Endothelial cell of umbilical vein (primary cell): ENCODE measurements around the gene GRM4. TPM values are rescaled to one million over a fixed set of nuclear protein-coding genes. Genes with fewer than 3 reads are reported as not detected.

Experiments
- BruUV-seq: library from RNA; stranded (reverse); fragments of 400-500 nt; replicated peaks from 2 replicates; lab custom pipeline; 2021; lab: Mats Ljungman, UMichigan
- CTCF ChIA-PET: fragments of 300-600, 350-600 bp; sonication (Branson Sonifier 250); formaldehyde crosslinking; loops from one replicate; lab custom pipeline; 2021; ENCODE audit warnings: antibody characterized with exemption, inconsistent platforms; lab: Charles Lee
- POLR2A ChIA-PET: fragments of 300-600, 350-600 bp; sonication (Branson Sonifier 250); formaldehyde crosslinking; loops from one replicate; lab custom pipeline; 2021; ENCODE audit warnings: antibody characterized with exemption, inconsistent platforms; lab: Charles Lee
- DNase-seq: peaks from one replicate; pipeline ENCODE4 v3.0.0-alpha.2; 2011; ENCODE audit warnings: low read depth, low spot score
- FAIRE-seq: peaks from 2 replicates; lab custom pipeline; 2011; peaks lifted over from hg19 to GRCh38; lab: Jason Lieb, UNC
- H2AFZ ChIP-seq: 2 replicates; pipeline ENCODE4 v1.6.0; 2012; ENCODE audit warnings: low read depth, low read length, control low read depth, inconsistent platforms
- H3K27ac ChIP-seq: 2 replicates; pipeline ENCODE4 v1.5.1; 2011; ENCODE audit warnings: low read depth, mild to moderate bottlenecking, control low read depth, low read length, moderate library complexity; ENCODE audit not compliant: insufficient read depth
- H3K27me3 ChIP-seq, 2 experiments: 2 replicates each; pipeline versions ENCODE4 v1.6.0 to v1.6.1; 2011; ENCODE audit warnings: low read length in 2 of 2, mixed read lengths in 1 of 2; ENCODE audit not compliant: control insufficient read depth in 2 of 2, insufficient read depth in 2 of 2
- H3K36me3 ChIP-seq, 2 experiments: 2 replicates in 1 of 2; 3 replicates in 1 of 2; pipeline ENCODE4 v1.5.1; 2011; ENCODE audit warnings: low read length in 2 of 2, mild to moderate bottlenecking in 1 of 2, moderate library complexity in 1 of 2; ENCODE audit not compliant: control insufficient read depth in 2 of 2, insufficient read depth in 2 of 2; ENCODE audit errors: extremely low read depth in 1 of 2
- H3K4me1 ChIP-seq: 3 replicates; pipeline ENCODE4 v1.5.1; 2011; ENCODE audit warnings: mild to moderate bottlenecking, low read length; ENCODE audit not compliant: control insufficient read depth, insufficient read depth; ENCODE audit errors: extremely low read depth
- H3K4me2 ChIP-seq: 2 replicates; pipeline ENCODE4 v1.6.1; 2011; ENCODE audit warnings: low read length, control low read depth, mixed read lengths; ENCODE audit not compliant: insufficient read depth
- H3K4me3 ChIP-seq, 3 experiments: fragments of 200-600 bp in 1 of 3; sonication (generic), shearing (Covaris generic) in 1 of 3; replicated peaks in 1 of 3; 2 replicates each; pipeline ENCODE4 v1.5.1; 2011 to 2016; ENCODE audit warnings: control low read depth in 3 of 3, low read length in 3 of 3, mild to moderate bottlenecking in 2 of 3, inconsistent platforms in 1 of 3, low read depth in 1 of 3, moderate library complexity in 1 of 3; ENCODE audit not compliant: insufficient read depth in 1 of 3
- H3K79me2 ChIP-seq: 2 replicates; pipeline ENCODE4 v1.6.0; 2012; ENCODE audit warnings: low read length, inconsistent platforms; ENCODE audit not compliant: control insufficient read depth, insufficient read depth
- H3K9ac ChIP-seq: replicated peaks from 2 replicates; pipeline ENCODE3; 2011; ENCODE audit warnings: low read length, control low read depth; ENCODE audit not compliant: insufficient read depth; ENCODE audit errors: extremely low read depth
- H3K9me1 ChIP-seq: replicated peaks from 3 replicates; pipeline ENCODE4 v1.6.0; 2011; ENCODE audit warnings: mild to moderate bottlenecking, low read length; ENCODE audit not compliant: control insufficient read depth, insufficient read depth; ENCODE audit errors: extremely low read depth
- H3K9me3 ChIP-seq: replicated peaks from 2 replicates; pipeline ENCODE4 v1.5.1; 2012; ENCODE audit warnings: low read length, inconsistent platforms; ENCODE audit not compliant: control insufficient read depth, insufficient read depth
- H4K20me1 ChIP-seq: replicated peaks from 2 replicates; pipeline ENCODE3; 2011; ENCODE audit warnings: mild to moderate bottlenecking, low read length; ENCODE audit not compliant: control insufficient read depth, insufficient read depth; ENCODE audit errors: extremely low read depth
- EZH2 ChIP-seq: IDR thresholded peaks from 2 replicates; pipeline ENCODE4 v1.6.1; 2012; ENCODE audit warnings: borderline replicate concordance, low read depth, mild to moderate bottlenecking, moderate library complexity, low read length, inconsistent platforms; ENCODE audit not compliant: severe bottlenecking
- FOS ChIP-seq: IDR thresholded peaks from 2 replicates; pipeline ENCODE4 v1.6.1; 2011; ENCODE audit warnings: mild to moderate bottlenecking, low read length, moderate library complexity, borderline replicate concordance; ENCODE audit not compliant: insufficient read depth
- GATA2 ChIP-seq: IDR thresholded peaks from 2 replicates; pipeline ENCODE4 v1.7.0; 2011; ENCODE audit warnings: low read depth, mild to moderate bottlenecking, moderate library complexity, mixed read lengths, low read length; ENCODE audit not compliant: insufficient read length, insufficient read depth
- JUN ChIP-seq: IDR thresholded peaks from 2 replicates; pipeline ENCODE4 v1.6.1; 2011; ENCODE audit warnings: borderline replicate concordance, low read depth; ENCODE audit not compliant: insufficient read length, insufficient read depth
- MYC ChIP-seq: IDR thresholded peaks from one replicate; pipeline ENCODE4 v1.6.1; 2011; ENCODE audit warnings: mild to moderate bottlenecking, low read depth, low read length
- POLR2A ChIP-seq: IDR thresholded peaks from 2 replicates; pipeline ENCODE4 v1.6.1; 2012; ENCODE audit warnings: low read depth, mild to moderate bottlenecking, control low read depth, low read length
- POLR2AphosphoS5 ChIP-seq: IDR thresholded peaks from 2 replicates; pipeline ENCODE4 v1.6.1; 2012; ENCODE audit warnings: low read depth, mild to moderate bottlenecking, control low read depth, low read length, moderate library complexity; ENCODE audit not compliant: insufficient read depth
- dilution Hi-C: fragments of 300-500 bp; cut with MboI; formaldehyde crosslinking; loops from one replicate; pipeline ENCODE4 v1.15.0; 2019; ENCODE audit warnings: low sequenced_read_pairs; ENCODE audit not compliant: extremely low pct_ligation_motif_present
- intact Hi-C: fragments of 100-400 bp; cut with micrococcal nuclease; formaldehyde crosslinking; loops from one replicate; pipeline ENCODE4 v1.10.0; 2022
- polyA plus RNA-seq, 4 experiments: library from polyadenylated mRNA; depleted of rRNA in 3 of 4; stranded (reverse) in 3 of 4; unstranded in 1 of 4; fragments of >200 nt; gene quantifications; 2 replicates each; pipeline versions ENCODE4 v1.2.1 to v1.2.3, GENCODE V29; 2011 to 2012; ENCODE audit warnings: missing spikeins in 1 of 4
- total RNA-seq: library from RNA; stranded (reverse); gene quantifications from 2 replicates; pipeline ENCODE4 v1.2.3, GENCODE V29; 2021
- TF ChIP-seq, protein P1 (sequence below): IDR thresholded peaks from 2 replicates; pipeline ENCODE4 v1.6.1; 2011; ENCODE audit not compliant: insufficient read depth, insufficient read length
- TF ChIP-seq, protein P2 (sequence below), 2 donors: IDR thresholded peaks; 1 replicate in 1 of 2; 2 replicates in 1 of 2; pipeline ENCODE4 v1.5.1; 2011; ENCODE audit warnings: low read length in 2 of 2, mild to moderate bottlenecking in 2 of 2, moderate library complexity in 2 of 2, control low read depth in 1 of 2, inconsistent platforms in 1 of 2, low read depth in 1 of 2; ENCODE audit not compliant: insufficient read depth in 1 of 2; ENCODE audit errors: extremely low read depth in 1 of 2

The GRM4 gene
- total and polyA plus RNA-seq, 2 donors (not counting 3 experiments of a cell fraction or from before 2014, with no cell fraction given), result 0.03 TPM; not detected in 1

DNA sequence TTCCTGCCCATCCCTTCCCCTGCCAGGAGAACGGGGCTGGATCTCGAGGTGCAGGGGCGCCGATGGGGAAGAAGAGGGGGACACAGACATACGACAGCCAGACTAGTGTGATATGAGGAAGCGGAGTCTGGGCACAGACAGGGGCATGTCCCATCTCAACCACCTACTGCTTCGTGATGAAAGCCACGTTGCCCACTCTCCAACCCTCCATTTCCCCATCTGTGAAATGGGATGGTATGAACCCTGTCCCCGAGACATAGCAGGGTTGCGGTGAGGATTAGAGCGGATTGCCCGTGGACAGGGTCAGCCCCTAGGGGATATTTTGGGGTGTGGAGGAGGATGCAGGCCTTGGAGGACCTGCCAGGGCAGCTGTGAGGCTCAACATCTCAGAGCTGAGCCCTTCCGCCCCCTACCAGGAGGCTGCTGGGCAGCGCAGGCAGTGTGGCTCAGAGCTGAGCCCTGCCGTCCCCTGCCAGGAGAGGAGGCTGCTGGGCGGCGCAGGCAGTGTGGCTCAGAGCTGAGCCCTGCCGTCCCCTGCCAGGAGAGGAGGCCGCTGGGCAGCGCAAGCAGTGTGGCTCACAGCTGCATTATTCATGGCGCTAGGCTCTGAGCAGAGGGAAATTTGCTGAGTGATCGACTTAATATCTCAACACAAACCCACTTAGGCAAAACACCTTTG lies 71.7 kb downstream of the GRM4 start:
- no peak overlapping the region for H2AFZ ChIP-seq
- TF ChIP-seq POLR2AphosphoS5 (no peak), EZH2 (no peak), JUN (no peak), POLR2A (no peak), MYC (no peak), GATA2 (no peak), FOS (no peak)
- TF ChIP-seq, protein P1, sequence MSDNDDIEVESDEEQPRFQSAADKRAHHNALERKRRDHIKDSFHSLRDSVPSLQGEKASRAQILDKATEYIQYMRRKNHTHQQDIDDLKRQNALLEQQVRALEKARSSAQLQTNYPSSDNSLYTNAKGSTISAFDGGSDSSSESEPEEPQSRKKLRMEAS, result no peak
- TF ChIP-seq, protein P2, sequence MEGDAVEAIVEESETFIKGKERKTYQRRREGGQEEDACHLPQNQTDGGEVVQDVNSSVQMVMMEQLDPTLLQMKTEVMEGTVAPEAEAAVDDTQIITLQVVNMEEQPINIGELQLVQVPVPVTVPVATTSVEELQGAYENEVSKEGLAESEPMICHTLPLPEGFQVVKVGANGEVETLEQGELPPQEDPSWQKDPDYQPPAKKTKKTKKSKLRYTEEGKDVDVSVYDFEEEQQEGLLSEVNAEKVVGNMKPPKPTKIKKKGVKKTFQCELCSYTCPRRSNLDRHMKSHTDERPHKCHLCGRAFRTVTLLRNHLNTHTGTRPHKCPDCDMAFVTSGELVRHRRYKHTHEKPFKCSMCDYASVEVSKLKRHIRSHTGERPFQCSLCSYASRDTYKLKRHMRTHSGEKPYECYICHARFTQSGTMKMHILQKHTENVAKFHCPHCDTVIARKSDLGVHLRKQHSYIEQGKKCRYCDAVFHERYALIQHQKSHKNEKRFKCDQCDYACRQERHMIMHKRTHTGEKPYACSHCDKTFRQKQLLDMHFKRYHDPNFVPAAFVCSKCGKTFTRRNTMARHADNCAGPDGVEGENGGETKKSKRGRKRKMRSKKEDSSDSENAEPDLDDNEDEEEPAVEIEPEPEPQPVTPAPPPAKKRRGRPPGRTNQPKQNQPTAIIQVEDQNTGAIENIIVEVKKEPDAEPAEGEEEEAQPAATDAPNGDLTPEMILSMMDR (IDR thresholded peaks at IDR 0.05; ENCODE audit: extremely low read depth in 1 of 2, insufficient read depth in 1 of 2, low read depth in 1 of 2, low read length in 2 of 2), result no peak
- no peak overlapping the region for H3K4me2 ChIP-seq
- dilution Hi-C loops, result no loop called here
- FAIRE-seq, result no peak
- BruUV-seq, result no TSS peak
- H3K9me1 ChIP-seq, result no peaks in the 10 kb centered on the region
- intact Hi-C loops, result no loop called here
- no peaks in the 10 kb centered on the region for H3K36me3 ChIP-seq
- no peak overlapping the region for H3K4me3 ChIP-seq
- H3K4me1 ChIP-seq, result no peaks in the 10 kb centered on the region
- no peaks in the 10 kb centered on the region for H3K27me3 ChIP-seq
- ChIA-PET POLR2A (no interaction called here), CTCF (no interaction called here)
- no peak overlapping the region for H3K27ac ChIP-seq
- H3K9me3 ChIP-seq, result no peaks in the 10 kb centered on the region
- no peaks in the 10 kb centered on the region for H4K20me1 ChIP-seq
- H3K9ac ChIP-seq, result no peak overlapping the region
- no peaks in the 10 kb centered on the region for H3K79me2 ChIP-seq
- DNase-seq, result no peak
